DMS153 (cell line): ENCODE measurements around the gene NWD2.
A peak's percentile ranks its signal among the peaks of the same experiment; 100 is the strongest.
"Not testable (repeated sequence)": the region's sequence is repeated elsewhere in the genome, so short reads cannot be mapped to it uniquely, and the experiment has no call there.

Experiments
- DNase-seq: peaks from one replicate; lab custom pipeline; 2025; lab: John Stamatoyannopoulos, UW

NWD2 gene

GRCh38 chr4:37244583-37245390 lies at the start of gene NWD2:
Gene NWD2 (plus strand): TSS chr4:37244743. CDS start chr4:37245068, 325 bp downstream.
- no peak for DNase-seq

- no peak for DNase-seq
Observed at GRCh38 chr4:37197899-37198298, 46.6 kb upstream of the NWD2 start.

- not testable (repeated sequence) for DNase-seq
Observed at GRCh38 chr4:37204740-37205139, 39.8 kb upstream of the NWD2 start.

GRCh38 chr4:37216209-37216608 lies 28.3 kb upstream of the NWD2 start:
- DNase-seq, result no peak

- peak; percentile 8 for DNase-seq
Observed at GRCh38 chr4:37219242-37219641, 25.3 kb upstream of the NWD2 start.

- no peak for DNase-seq
Observed at GRCh38 chr4:37219990-37220389, 24.6 kb upstream of the NWD2 start.

- no peak for DNase-seq
Observed at GRCh38 chr4:37220685-37221084, 23.9 kb upstream of the NWD2 start.

- DNase-seq, result no peak
Observed at GRCh38 chr4:37223732-37224131, 20.8 kb upstream of the NWD2 start.

GRCh38 chr4:37224854-37225253 lies 19.7 kb upstream of the NWD2 start:
- no peak for DNase-seq

GRCh38 chr4:37225778-37226177 lies 18.8 kb upstream of the NWD2 start:
- DNase-seq, result no peak

- DNase-seq, result no peak
Observed at GRCh38 chr4:37232315-37232714, 12.2 kb upstream of the NWD2 start.

- DNase-seq, result no peak
Observed at GRCh38 chr4:37236165-37236564, 8.4 kb upstream of the NWD2 start.

- no peak for DNase-seq
Observed at GRCh38 chr4:37241647-37242046, 2.9 kb upstream of the NWD2 start.

GRCh38 chr4:37243051-37243450 lies 1.5 kb upstream of the NWD2 start:
- no peak for DNase-seq

- no peak for DNase-seq
Observed at GRCh38 chr4:37243722-37244582, 591 bp upstream of the NWD2 start.

- no peak for DNase-seq
Observed at GRCh38 chr4:37245391-37245954, 930 bp downstream of the NWD2 start.

- DNase-seq, result no peak
Observed at GRCh38 chr4:37246891-37247290, 2.3 kb downstream of the NWD2 start.

GRCh38 chr4:37258221-37258620 lies 13.7 kb downstream of the NWD2 start:
- DNase-seq, result no peak

- DNase-seq, result no peak
Observed at GRCh38 chr4:37268319-37268718, 23.8 kb downstream of the NWD2 start.

GRCh38 chr4:37279121-37279520 lies 34.6 kb downstream of the NWD2 start:
- DNase-seq, result no peak

GRCh38 chr4:37279894-37280592 lies 35.5 kb downstream of the NWD2 start:
- no peak for DNase-seq

- DNase-seq, result no peak
Observed at GRCh38 chr4:37299468-37299867, 54.9 kb downstream of the NWD2 start.
